ENCODE measurements around the gene FMO3. TPM values are rescaled to one million over a fixed set of nuclear protein-coding genes. Genes with fewer than 3 reads are reported as not detected.

The FMO3 gene
- total RNA-seq = not detected

DNA sequence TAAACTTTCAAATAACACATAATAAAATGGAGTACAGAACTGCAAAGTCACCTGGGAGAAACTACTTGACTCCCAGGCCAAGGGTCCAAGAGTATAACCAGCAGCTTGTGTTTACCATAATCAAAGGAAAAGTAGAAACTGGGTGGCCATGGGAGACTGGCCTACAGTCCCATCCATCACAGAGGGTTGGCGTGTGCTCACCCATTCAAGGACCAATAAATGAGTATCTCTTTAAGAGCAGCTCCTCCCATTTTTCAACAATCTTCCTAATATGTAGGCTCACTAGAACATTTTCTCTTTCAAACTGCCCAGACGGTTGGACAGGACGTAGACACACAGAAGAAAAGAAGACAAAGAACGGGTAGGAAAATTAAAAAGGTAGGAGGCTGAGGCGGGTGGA, at the start of gene FMO3:
TSS of gene FMO3 (plus strand) at position 302 of the 400 bp plus-strand sequence. CDS start 1,754 bp downstream, outside the sequence.
- no peak within 1 kb of the TSS for H3K27ac Mint-ChIP-seq

DNA sequence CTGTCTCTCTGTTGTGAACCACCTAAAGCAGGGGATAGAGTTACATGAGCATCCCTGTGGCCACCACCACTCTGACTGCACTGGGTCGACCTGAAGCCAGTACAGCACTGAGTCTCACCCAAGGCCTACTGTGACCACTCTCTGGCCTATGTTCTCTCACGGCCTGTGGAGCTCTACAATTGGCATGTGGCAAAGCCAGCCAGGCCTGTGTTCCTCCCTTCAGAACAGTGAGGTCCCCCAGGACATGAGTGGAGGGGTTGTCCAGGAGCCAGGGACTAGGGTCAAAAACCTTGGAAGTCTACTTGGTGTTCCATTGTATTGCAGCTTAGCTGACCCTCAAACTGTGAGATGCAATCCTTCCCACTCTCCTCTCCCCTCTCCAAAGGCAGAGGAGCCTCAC, 42.7 kb upstream of the FMO3 start:
- Mint-ChIP-seq H3K36me3 (ENCODE audit: low read depth) (no peaks in the 10 kb centered on the region), H3K27me3 (no peaks in the 10 kb centered on the region), H3K4me1 (no peaks in the 10 kb centered on the region), H3K27ac (no peak overlapping the region), H3K9me3 (peaks cover 4% of the 10 kb centered on the region), H3K4me3 (no peak overlapping the region)
- DNase-seq = no peak
- CTCF ChIA-PET = no interaction called here
- POLR2A ChIA-PET = no interaction called here

More for the DNA sequence above, at the start of gene FMO3:
- H3K4me3 Mint-ChIP-seq = no peak within 1 kb of the TSS
- no peak for DNase-seq
- H3K9me3 Mint-ChIP-seq = no peaks in the 10 kb centered on the region
- H3K4me1 Mint-ChIP-seq = no peaks in the 10 kb centered on the region
- POLR2A ChIA-PET = no interaction called here
- CTCF ChIA-PET = no interaction called here
- H3K36me3 Mint-ChIP-seq (ENCODE audit: low read depth) = no peaks in the 10 kb centered on the region
- no peaks in the 10 kb centered on the region for H3K27me3 Mint-ChIP-seq

DNA sequence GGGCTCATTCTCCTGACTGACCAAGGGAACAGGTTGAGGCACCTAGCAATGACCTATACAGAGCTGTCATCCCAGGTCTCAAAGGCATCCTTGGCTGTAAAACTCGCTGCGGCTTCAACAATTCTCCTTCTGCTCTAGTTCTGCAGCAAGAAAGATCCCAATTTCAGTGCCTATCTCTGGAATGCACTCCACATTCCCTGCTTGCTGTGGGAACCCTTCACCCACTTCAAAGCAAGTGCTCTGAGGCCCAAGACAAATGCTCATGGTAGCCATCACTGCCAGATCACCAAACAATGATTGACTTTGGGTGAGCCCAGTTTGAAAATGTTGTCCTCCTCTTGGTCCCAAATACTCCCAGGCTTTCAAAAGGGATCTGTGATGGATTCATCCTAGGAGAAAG, 37.7 kb upstream of the FMO3 start:
- Mint-ChIP-seq H3K27ac (no peak overlapping the region), H3K36me3 (ENCODE audit: low read depth) (no peaks in the 10 kb centered on the region), H3K27me3 (no peaks in the 10 kb centered on the region), H3K9me3 (peaks cover 2% of the 10 kb centered on the region), H3K4me1 (no peaks in the 10 kb centered on the region), H3K4me3 (no peak overlapping the region)
- ChIA-PET POLR2A (no interaction called here), CTCF (no interaction called here)
- DNase-seq = no peak

DNA sequence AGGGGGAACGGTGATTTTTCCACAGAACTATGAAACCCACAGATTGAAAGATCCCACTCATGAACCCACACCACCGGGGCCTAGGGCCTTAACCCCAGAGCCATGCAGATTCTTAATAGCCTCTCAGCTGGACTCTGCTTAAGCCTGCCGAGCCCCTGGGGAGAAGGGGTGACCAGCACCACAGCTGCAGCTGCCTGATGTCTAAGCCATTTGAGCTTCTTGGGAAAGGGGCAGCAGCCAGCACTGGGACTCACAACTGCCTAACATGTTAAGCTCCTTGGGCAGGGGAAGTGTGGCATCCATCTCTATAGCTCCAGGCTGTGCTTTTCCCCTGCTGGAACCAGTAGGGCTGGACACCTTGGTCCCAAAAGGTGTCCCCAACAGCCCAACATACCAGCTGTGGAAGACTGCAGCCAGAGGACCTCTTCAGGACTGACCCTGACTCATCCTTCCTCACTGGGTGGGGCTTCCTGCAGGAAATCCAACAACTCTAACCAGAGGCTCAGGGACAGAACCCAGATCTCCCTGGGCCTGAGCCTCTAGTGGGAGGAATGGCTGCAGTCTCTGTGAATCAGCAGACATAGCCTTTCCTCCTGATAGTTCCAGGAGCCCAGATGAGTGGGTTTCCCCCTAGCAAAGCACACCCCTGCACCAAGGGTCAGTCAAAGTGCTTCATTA, 34.6 kb upstream of the FMO3 start:
- DNase-seq = no peak
- H3K4me3 Mint-ChIP-seq = no peak overlapping the region
- no peaks in the 10 kb centered on the region for H3K9me3 Mint-ChIP-seq
- H3K4me1 Mint-ChIP-seq = no peaks in the 10 kb centered on the region
- no peaks in the 10 kb centered on the region for H3K27me3 Mint-ChIP-seq
- H3K36me3 Mint-ChIP-seq (ENCODE audit: low read depth) = no peaks in the 10 kb centered on the region
- ChIA-PET CTCF (no interaction called here), POLR2A (no interaction called here)
- no peak overlapping the region for H3K27ac Mint-ChIP-seq

DNA sequence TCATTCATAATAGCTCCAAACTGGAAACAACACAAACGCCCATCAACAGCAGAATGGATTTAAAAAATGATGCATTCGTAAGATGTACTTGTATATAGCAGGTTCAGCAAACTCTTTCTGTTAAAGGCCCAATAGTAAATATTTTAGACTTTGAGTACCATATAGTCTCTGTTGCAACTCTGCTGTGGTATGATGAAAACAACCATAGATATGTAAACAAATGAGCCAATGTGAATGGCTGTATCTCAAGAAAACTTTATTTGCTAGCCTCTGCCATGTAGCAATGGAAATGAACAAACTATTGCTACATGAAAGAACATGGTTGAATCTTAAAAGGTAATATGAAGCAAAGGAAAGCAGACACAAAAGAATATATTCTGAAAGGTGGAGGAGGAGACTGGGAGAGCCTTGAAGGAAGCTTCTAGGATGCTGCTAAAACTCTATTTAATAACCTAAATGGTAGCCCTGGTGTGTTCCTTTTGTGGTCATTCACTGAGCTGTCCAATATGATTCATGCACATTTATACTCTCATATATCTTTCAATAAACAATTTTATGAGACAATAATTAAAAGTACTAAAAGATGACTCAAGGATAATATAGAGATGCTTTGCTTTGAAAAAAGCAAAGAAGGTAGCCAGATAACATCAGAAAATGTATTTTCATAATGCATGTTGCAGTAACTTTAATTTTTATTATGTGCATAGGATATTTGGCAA, 29.1 kb upstream of the FMO3 start:
- ChIA-PET POLR2A (no interaction called here), CTCF (no interaction called here)
- DNase-seq = no peak
- Mint-ChIP-seq H3K4me1 (no peaks in the 10 kb centered on the region), H3K27ac (no peak overlapping the region), H3K4me3 (no peak overlapping the region), H3K36me3 (ENCODE audit: low read depth) (no peaks in the 10 kb centered on the region), H3K9me3 (no peaks in the 10 kb centered on the region), H3K27me3 (no peaks in the 10 kb centered on the region)

DNA sequence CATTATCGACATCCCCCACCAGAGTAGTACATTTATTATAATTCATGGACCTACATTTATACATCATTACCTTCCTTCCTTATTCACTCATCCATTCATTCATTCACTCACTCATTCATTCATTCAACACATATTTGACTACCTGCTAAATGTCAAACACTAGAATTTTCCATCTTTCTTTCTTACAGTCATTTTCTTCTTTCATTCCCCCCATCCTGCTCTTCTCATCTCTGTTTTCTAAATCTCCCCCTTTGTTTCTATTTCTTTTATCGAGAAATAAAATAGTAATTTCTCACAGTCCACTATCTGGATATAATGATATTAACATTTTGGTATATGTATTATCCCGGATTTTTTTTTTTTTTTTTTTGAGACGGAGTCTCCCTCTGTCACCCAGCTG, 27.8 kb upstream of the FMO3 start:
- H3K27ac Mint-ChIP-seq = no peak overlapping the region
- peaks cover 2% of the 10 kb centered on the region for H3K27me3 Mint-ChIP-seq
- no peak for DNase-seq
- ChIA-PET CTCF (no interaction called here), POLR2A (no interaction called here)
- no peaks in the 10 kb centered on the region for H3K36me3 Mint-ChIP-seq (ENCODE audit: low read depth)
- H3K4me3 Mint-ChIP-seq = no peak overlapping the region
- H3K9me3 Mint-ChIP-seq = no peaks in the 10 kb centered on the region
- no peaks in the 10 kb centered on the region for H3K4me1 Mint-ChIP-seq

DNA sequence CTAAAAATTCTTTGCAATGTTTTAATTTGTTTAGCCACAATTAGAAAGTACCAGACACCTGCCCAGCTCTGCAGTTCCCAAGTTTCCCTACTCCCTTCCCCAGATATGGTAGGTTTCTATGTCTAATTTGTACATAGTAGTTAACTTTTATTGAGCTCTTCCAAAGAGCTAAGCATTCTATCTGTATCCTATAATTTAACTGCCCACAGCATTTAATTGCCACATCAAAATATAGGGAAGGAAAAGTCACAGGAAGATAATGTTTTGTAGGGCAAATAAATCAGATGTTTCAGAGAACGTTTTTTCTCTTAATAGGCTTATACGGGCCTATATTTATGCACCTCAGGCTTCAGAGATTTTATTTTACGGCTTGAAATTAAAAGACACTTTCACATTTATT, 15.7 kb upstream of the FMO3 start:
- Mint-ChIP-seq H3K4me1 (no peaks in the 10 kb centered on the region), H3K4me3 (no peak overlapping the region), H3K27me3 (no peaks in the 10 kb centered on the region), H3K27ac (no peak overlapping the region), H3K9me3 (peaks cover 2% of the 10 kb centered on the region), H3K36me3 (ENCODE audit: low read depth) (no peaks in the 10 kb centered on the region)
- CTCF ChIA-PET = interaction anchor here (0.7 kb wide), 1 partner anchor 13 kb away, joined by 3 read pairs; no protein-coding TSS in a partner anchor
- POLR2A ChIA-PET = no interaction called here
- DNase-seq = no peak

DNA sequence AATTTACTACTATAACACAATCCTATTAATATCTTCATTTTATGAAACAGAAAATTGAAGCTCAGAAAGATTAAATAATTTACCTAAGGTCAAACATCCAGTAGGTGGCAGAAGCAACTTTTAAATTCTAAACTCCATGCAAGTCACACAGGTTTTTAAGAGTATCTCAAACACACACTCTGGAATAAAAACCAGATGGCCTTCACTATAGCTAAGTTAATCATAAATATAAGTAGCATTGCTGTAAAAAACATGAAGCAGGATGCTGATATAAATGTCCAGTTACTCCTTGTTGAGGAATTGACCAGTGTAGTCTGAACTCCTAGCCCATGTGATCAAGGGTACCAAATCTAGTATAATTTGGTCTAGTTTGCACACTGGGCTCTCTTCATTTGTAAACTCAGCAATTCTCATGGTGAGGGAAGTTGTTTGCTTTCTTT, 9.4 kb upstream of the FMO3 start:
- Mint-ChIP-seq H3K36me3 (ENCODE audit: low read depth) (no peaks in the 10 kb centered on the region), H3K27me3 (no peaks in the 10 kb centered on the region), H3K27ac (no peak overlapping the region), H3K9me3 (peaks cover 2% of the 10 kb centered on the region), H3K4me3 (no peak overlapping the region), H3K4me1 (no peaks in the 10 kb centered on the region)
- no peak for DNase-seq
- POLR2A ChIA-PET = no interaction called here
- CTCF ChIA-PET = interaction anchor here (1.6 kb wide), 1 partner anchor 232 kb away, joined by 5 read pairs; the partner anchor contains the start of gene FMO4

DNA sequence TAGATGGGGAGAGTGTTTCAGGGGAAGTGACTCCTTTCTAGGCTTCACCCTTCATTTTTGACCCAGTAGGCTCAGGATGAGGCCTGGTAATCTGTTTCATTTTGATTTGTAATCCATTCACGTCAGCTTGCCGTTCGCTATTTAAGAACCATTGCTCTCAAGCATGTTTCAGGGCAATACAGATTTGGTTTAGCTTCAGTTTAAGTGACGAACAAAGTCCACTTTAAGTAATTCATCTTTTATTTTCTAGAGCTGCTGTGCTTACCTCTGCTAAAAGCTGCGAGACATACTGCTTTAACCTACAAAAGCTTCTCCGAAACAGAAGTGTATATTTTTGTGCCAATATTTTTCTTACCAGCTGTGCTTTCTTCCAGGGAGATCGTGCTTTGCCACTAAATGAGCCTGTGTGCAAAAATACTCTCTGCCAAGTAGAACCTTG, 8.9 kb upstream of the FMO3 start:
- no peak for DNase-seq
- peaks cover 2% of the 10 kb centered on the region for H3K9me3 Mint-ChIP-seq
- no peaks in the 10 kb centered on the region for H3K4me1 Mint-ChIP-seq
- no peak overlapping the region for H3K4me3 Mint-ChIP-seq
- no peaks in the 10 kb centered on the region for H3K27me3 Mint-ChIP-seq
- H3K27ac Mint-ChIP-seq = no peak overlapping the region
- POLR2A ChIA-PET = no interaction called here
- CTCF ChIA-PET = interaction anchor here (1.6 kb wide), 1 partner anchor 232 kb away, joined by 5 read pairs; the partner anchor contains the start of gene FMO4
- no peaks in the 10 kb centered on the region for H3K36me3 Mint-ChIP-seq (ENCODE audit: low read depth)

DNA sequence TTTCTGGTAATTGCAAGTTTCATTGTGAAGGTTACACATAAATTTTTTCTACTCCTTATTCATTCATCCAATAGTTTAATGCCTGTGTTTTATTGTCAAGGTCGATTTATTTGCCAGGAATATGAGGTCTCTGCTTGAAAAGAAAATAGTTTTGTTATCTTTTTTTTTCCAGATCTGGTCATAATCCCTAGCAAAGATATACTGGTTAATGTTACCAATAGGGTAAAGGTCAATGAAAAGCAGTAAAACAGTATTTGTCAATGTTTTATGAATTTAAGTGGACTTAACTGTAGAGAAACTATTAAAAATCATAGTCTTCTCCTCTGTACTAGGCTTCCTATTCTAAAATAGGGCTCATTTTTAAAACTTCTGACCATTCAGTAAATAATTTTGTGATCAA, 8.1 kb upstream of the FMO3 start:
- no peak for DNase-seq
- CTCF ChIA-PET = no interaction called here
- POLR2A ChIA-PET = no interaction called here

DNA sequence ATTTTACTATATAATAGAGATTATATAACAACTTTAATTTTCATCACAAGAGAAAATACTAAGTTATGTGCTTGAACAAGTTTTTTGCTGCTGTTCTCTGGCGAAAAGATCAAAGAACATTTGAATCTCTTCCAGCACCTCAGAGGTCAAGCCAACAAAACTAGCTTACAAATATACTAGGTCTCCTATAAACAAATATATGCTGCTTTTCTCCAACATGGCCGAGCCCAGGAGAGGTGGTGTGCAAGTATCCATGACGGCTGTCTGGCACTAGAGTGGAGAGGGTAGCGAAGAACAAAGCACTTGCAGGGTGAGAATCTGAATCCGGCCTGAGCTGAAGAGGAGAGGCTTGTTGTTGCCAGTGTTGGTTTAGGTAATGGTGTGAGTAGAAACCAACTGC, 7.5 kb upstream of the FMO3 start:
- Mint-ChIP-seq H3K9me3 (peaks cover 2% of the 10 kb centered on the region), H3K4me1 (no peaks in the 10 kb centered on the region), H3K27me3 (no peaks in the 10 kb centered on the region), H3K4me3 (no peak overlapping the region), H3K27ac (no peak overlapping the region), H3K36me3 (ENCODE audit: low read depth) (no peaks in the 10 kb centered on the region)
- ChIA-PET POLR2A (no interaction called here), CTCF (no interaction called here)
- DNase-seq = no peak

More for the DNA sequence above, 8.1 kb upstream of the FMO3 start:
- Mint-ChIP-seq H3K4me1 (no peaks in the 10 kb centered on the region), H3K27me3 (no peaks in the 10 kb centered on the region), H3K9me3 (peaks cover 2% of the 10 kb centered on the region), H3K36me3 (ENCODE audit: low read depth) (no peaks in the 10 kb centered on the region), H3K27ac (no peak overlapping the region), H3K4me3 (no peak overlapping the region)

DNA sequence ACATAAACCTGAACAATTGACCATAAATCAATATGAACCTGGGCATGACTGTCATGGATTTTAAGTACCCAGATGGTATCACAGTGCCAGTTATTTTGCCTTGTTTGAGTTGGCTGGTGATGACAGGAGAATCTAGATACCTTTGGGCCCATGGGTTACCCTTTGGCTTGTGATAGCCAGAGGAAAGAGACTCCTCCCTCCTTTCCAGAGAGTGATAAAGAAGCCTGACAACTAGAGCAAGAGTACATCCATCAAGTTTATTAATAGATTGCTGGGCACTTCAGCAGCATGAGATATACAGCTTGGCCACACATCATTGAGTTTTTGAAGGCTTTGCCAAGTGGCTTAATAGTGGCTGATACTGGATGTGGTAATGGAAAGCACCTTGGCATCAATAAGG, 6.6 kb upstream of the FMO3 start:
- H3K4me1 Mint-ChIP-seq = no peaks in the 10 kb centered on the region
- DNase-seq = no peak
- no peak overlapping the region for H3K27ac Mint-ChIP-seq
- no peaks in the 10 kb centered on the region for H3K36me3 Mint-ChIP-seq (ENCODE audit: low read depth)
- ChIA-PET POLR2A (no interaction called here), CTCF (interaction anchor here (0.9 kb wide), 1 partner anchor 230 kb away, joined by 3 read pairs; the partner anchor contains the start of gene FMO4)
- H3K4me3 Mint-ChIP-seq = no peak overlapping the region
- no peaks in the 10 kb centered on the region for H3K27me3 Mint-ChIP-seq
- H3K9me3 Mint-ChIP-seq = peaks cover 2% of the 10 kb centered on the region

DNA sequence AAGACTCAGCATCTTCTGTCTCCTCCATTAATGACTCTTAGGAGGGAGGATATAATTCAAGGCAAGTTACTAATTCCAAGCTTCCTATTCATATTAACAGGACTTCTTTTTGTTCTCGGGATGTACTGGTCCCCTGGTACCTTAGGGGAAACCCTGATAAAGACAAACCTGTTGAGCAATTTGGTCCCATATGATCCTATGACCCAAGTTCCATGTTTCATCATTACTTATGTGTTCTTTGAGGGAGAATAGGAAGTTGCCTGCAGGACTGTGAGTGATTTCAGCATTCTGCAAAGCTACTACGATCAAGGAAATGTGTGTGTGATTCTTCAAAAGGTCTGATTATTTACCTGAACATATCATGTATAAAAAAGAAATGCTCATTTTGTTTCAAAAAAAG, 5.8 kb upstream of the FMO3 start:
- ChIA-PET CTCF (interaction anchor here (0.9 kb wide), 1 partner anchor 229 kb away, joined by 3 read pairs; the partner anchor contains the start of gene FMO4), POLR2A (no interaction called here)
- Mint-ChIP-seq H3K27ac (no peak overlapping the region), H3K9me3 (no peaks in the 10 kb centered on the region), H3K36me3 (ENCODE audit: low read depth) (no peaks in the 10 kb centered on the region), H3K4me3 (no peak overlapping the region), H3K4me1 (no peaks in the 10 kb centered on the region), H3K27me3 (no peaks in the 10 kb centered on the region)
- no peak for DNase-seq

DNA sequence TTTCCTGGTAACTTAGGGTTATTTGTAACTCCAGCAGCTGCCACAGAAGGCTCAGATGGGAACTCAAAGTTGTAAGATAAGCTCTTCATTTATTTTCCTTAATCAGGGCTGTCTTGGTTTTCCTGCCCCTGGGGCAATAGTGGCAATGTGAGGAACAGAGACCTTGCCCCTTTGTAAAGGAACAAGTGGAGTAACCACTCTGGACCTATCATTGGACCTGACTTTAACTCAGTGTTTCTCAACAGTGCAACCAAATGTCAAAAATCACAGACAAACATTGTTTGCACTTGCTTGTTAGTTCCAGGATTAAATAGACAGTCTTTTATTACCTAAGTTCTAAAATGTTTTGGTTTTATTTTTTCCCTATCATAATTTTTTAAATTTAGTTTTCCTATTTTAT, 2.8 kb upstream of the FMO3 start:
- Mint-ChIP-seq H3K9me3 (no peaks in the 10 kb centered on the region), H3K27me3 (no peaks in the 10 kb centered on the region), H3K27ac (no peak overlapping the region), H3K36me3 (ENCODE audit: low read depth) (no peaks in the 10 kb centered on the region), H3K4me3 (no peak overlapping the region), H3K4me1 (no peaks in the 10 kb centered on the region)
- CTCF ChIA-PET = interaction anchor here (0.6 kb wide), 1 partner anchor 13 kb away, joined by 3 read pairs; no protein-coding TSS in a partner anchor
- POLR2A ChIA-PET = no interaction called here
- no peak for DNase-seq

Measured in activated CD4-positive, alpha-beta memory T cell treated with anti-CD3 and anti-CD28 coated beads, Interleukin-2, amount 10 ng/mL, durations not matched to agents 7 days and 5 days (primary cell).